IPS-15b (cell line): ENCODE data around the gene RBM33.
"Not testable (repeated sequence)": the region's sequence is repeated elsewhere in the genome, so short reads cannot be mapped to it uniquely, and the experiment has no call there.

ENCODE experiments used
- H3K27me3 ChIP-seq: one replicate; pipeline ENCODE4 v1.6.1; 2013; ENCODE audit warnings: low read length; ENCODE audit not compliant: control insufficient read depth, insufficient read depth
- H3K36me3 ChIP-seq: one replicate; pipeline ENCODE4 v1.6.1; 2013; ENCODE audit warnings: low read length; ENCODE audit not compliant: control insufficient read depth, insufficient read depth
- H3K4me1 ChIP-seq: one replicate; pipeline ENCODE4 v1.6.1; 2013; ENCODE audit warnings: mild to moderate bottlenecking, low read length; ENCODE audit not compliant: control insufficient read depth, insufficient read depth
- H3K4me3 ChIP-seq: one replicate; pipeline ENCODE4 v1.5.1; 2013; ENCODE audit warnings: low read depth, low read length
- H3K9ac ChIP-seq: one replicate; pipeline ENCODE4 v1.6.1; 2013; ENCODE audit warnings: low read depth, mild to moderate bottlenecking, low read length
- H3K9me3 ChIP-seq: one replicate; pipeline ENCODE4 v1.6.1; 2013; ENCODE audit warnings: mild to moderate bottlenecking, low read length; ENCODE audit not compliant: control insufficient read depth, insufficient read depth

The RBM33 gene

DNA sequence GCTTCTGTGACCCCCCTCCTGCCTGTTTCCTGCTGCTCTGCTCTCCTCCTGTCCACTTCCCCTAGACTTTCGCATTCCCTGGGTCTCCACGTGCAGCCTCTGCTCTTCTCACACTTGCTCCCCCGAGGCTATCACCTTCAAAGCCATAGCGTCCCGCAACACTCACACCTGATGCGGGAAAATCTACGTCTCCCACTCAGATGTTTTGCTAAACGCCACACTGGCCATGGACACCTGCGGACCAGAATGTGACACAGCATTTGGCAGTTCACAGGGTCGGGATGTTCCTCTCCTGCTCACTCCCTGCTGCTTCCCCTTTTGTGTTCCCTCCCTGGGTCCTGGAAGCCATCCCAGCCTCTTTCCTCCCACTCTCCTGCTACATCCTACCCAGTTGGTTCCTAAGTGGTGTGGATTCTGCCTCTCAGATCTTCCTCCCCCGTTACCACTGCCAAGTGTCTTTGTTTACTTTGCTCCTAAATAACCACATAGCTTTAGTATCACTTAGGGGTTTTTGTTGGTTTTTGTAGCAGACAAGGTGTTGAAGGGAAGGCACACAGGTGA is 33.7 kb upstream of the RBM33 start:
- H3K9ac ChIP-seq: no peak overlapping the region

DNA sequence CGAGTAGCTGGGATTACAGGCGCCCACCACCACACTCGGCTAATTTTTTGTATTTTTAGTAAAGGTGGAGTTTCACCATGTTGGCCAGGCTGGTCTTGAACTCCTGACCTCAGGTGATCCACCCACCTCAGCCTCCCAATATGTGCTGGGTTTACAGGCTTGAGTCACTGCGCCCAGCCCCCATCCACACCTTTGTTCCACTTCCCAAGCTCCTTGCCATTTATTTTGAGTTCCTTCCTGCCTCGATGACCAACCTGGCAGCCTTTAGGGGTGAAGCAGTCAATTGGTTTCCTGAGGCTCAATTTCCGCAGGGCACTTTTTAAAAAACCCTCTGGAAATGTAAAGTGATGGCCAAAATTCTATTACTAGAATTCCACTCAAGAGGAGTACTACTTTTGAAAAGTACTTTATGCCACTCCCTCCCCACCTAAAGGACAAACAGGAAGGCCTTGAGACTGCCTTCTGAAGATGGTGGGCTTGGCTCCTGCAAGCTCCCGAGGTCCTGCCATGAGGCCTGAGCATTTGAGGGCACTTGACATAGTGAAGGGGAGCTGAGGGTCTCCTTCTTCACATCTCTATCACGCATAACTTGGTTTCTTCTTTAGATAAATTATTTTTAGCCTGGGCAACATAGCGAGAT is 32.5 kb upstream of the RBM33 start:
- no peaks in the 10 kb centered on the region for H3K36me3 ChIP-seq
- H3K9me3 ChIP-seq: no peaks in the 10 kb centered on the region
- H3K4me1 ChIP-seq: no peaks in the 10 kb centered on the region
- no peak overlapping the region for H3K4me3 ChIP-seq
- H3K9ac ChIP-seq: no peak overlapping the region
- no peaks in the 10 kb centered on the region for H3K27me3 ChIP-seq

More for the DNA sequence above, 33.7 kb upstream of the RBM33 start:
- Histone ChIP-seq H3K27me3 (no peaks in the 10 kb centered on the region), H3K4me3 (no peak overlapping the region), H3K4me1 (no peaks in the 10 kb centered on the region), H3K36me3 (no peaks in the 10 kb centered on the region), H3K9me3 (no peaks in the 10 kb centered on the region)

DNA sequence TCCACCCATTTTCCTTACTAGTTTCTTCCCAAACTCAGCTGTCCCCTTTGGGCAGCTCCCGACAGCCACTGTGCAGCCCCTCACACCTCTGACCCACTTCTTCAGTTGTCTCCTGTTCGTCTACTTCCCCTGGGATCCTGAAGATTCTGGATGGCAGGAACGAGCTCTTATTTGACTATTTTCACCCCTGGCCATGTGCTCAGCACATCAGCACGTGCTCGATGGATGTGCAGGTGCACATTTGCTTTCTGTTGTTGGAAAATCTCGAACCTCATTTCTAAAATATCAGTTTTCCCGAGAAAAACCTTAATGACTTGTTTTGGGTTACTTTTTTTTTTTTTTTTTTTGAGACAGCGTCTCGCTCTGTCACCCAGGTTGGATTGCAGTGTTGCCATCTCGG is 31.8 kb upstream of the RBM33 start:
- no peaks in the 10 kb centered on the region for H3K27me3 ChIP-seq
- H3K9me3 ChIP-seq: no peaks in the 10 kb centered on the region
- H3K36me3 ChIP-seq: no peaks in the 10 kb centered on the region
- no peaks in the 10 kb centered on the region for H3K4me1 ChIP-seq
- no peak overlapping the region for H3K4me3 ChIP-seq
- H3K9ac ChIP-seq: no peak overlapping the region

GRCh38 chr7:155615085-155615484 is 29.4 kb upstream of the RBM33 start:
- not testable (repeated sequence) for H3K36me3 ChIP-seq, H3K4me1 ChIP-seq, H3K9ac ChIP-seq, H3K27me3 ChIP-seq, H3K4me3 ChIP-seq, H3K9me3 ChIP-seq

DNA sequence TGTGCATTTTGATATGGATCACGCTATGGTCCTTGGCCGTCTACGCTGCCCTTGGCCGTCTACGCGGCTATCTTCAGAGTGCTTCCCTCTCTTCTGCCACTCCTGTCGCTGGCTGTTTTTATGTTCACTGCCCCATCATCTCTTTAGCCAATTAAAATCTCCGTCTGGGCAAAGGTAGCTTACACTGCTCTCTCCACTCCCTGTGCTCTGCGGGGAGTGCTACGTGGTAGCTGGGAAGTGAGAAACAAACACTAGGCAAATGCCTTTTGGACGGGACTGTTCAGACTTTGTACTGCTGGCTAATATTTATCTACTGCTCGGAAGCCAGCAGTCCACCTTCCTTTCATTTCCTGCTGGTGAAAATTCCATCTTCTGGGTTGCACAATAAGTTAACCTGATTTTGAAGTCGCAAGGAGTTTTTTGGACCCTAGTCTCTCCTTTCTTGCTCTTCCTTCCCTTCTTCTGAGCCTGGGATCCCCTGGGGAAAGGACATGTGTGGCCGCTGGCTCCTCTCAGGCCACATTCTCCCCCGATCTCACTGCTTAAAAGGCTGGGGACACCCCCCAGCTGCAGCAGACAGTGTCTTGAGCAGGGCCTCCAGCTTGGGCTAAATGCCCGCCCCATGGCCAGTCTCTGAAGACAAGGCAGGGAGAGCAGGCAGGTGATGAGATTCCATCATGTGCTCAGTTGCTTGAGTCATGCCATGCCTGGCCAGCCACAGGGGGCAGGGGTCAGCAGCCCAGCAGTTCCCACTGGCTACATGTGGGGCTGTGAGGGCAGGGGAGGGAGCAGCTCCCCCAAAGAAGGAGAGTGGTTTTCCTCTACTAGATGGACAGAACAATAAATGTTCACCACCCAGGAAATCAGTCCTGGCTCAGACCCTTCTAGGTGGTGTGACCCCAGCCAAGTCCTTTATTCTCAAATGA is 25.5 kb upstream of the RBM33 start:
- Histone ChIP-seq H3K4me3 (no peak overlapping the region), H3K9me3 (no peaks in the 10 kb centered on the region), H3K36me3 (no peaks in the 10 kb centered on the region), H3K9ac (no peak overlapping the region), H3K27me3 (no peaks in the 10 kb centered on the region), H3K4me1 (no peaks in the 10 kb centered on the region)

- Histone ChIP-seq H3K27me3 (no peaks in the 10 kb centered on the region), H3K4me1 (no peaks in the 10 kb centered on the region), H3K9me3 (no peaks in the 10 kb centered on the region), H3K4me3 (no peak overlapping the region), H3K36me3 (no peaks in the 10 kb centered on the region), H3K9ac (no peak overlapping the region)
Measured at GRCh38 chr7:155619634-155620271, 24.7 kb upstream of the RBM33 start.

- Histone ChIP-seq H3K27me3 (no peaks in the 10 kb centered on the region), H3K4me1 (no peaks in the 10 kb centered on the region), H3K9me3 (no peaks in the 10 kb centered on the region), H3K9ac (no peak overlapping the region), H3K36me3 (no peaks in the 10 kb centered on the region), H3K4me3 (no peak overlapping the region)
Measured at GRCh38 chr7:155620497-155620896, 24.0 kb upstream of the RBM33 start.

DNA sequence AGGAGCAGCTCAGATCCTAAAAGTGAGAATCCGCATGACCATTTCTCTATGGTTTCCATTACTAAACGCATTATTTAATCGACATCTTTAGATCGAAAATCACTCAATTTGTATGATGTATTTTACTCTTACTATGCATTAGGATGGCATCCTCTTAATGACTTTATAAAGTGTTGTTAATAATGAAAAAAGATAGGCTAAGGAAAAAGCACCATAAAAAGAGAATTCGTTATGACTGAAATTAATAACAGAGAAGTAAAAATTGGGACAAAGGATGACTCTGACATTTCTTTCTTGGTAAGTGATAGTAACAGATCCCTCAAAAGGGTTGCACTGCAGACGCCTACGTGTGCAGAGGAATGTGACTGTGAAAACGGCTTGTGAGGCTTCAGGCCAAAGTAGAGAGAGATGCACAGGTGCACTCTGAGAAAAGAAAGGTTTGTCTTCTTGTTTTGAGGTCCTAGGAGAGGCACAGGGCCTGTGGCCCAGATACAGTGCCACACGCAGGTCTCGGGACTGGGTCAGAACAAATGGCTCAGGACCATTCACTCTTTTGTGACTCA is 23.0 kb upstream of the RBM33 start:
- Histone ChIP-seq H3K36me3 (no peaks in the 10 kb centered on the region), H3K9me3 (no peaks in the 10 kb centered on the region), H3K27me3 (no peaks in the 10 kb centered on the region), H3K4me3 (no peak overlapping the region), H3K9ac (no peak overlapping the region), H3K4me1 (no peaks in the 10 kb centered on the region)

GRCh38 chr7:155624412-155624811 is 20.0 kb upstream of the RBM33 start:
- H3K27me3 ChIP-seq: no peaks in the 10 kb centered on the region
- H3K9me3 ChIP-seq: no peaks in the 10 kb centered on the region
- H3K9ac ChIP-seq: no peak overlapping the region
- no peaks in the 10 kb centered on the region for H3K4me1 ChIP-seq
- no peaks in the 10 kb centered on the region for H3K36me3 ChIP-seq
- H3K4me3 ChIP-seq: no peak overlapping the region

DNA sequence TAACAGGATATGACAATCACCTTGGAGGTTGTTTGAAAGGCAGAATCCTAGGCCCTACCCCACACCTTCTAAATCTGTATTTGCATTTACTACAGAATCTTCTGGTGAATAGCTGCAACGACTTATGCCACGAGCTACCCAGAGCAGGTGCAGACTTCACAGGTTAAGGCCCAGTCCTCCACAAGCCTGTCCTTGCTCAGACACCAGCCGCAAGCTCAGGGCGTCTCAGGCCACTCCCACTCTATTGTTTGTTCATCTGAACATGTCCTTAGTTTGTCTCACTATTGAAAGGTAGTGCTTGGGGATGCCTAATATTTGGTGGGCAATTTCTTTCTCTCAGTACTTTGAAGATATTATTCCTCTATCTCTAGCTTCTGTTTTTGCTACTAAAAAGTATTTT is 18.9 kb upstream of the RBM33 start:
- Histone ChIP-seq H3K9me3 (no peaks in the 10 kb centered on the region), H3K9ac (no peak overlapping the region), H3K27me3 (no peaks in the 10 kb centered on the region), H3K4me3 (no peak overlapping the region), H3K36me3 (no peaks in the 10 kb centered on the region), H3K4me1 (no peaks in the 10 kb centered on the region)

DNA sequence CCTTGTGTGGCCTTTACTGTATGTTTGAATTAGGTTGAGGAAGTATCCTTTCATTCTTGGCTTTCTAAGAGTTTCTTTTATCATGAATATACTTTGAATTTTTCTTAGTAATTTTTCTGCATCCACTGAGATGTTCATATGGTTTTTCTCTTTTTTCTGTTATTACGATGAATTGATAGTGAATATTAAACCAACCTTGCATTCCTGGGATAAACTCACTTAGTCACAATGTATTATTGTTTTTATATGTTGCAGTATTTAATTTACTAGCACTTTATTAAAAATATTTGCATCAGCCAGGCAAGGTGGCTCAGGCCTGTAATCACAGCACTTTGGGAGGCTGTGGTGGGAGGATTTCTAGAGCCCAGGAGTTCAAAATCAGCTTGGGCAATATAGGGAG is 15.3 kb upstream of the RBM33 start:
- Histone ChIP-seq H3K9me3 (no peaks in the 10 kb centered on the region), H3K4me1 (no peaks in the 10 kb centered on the region)

More for the DNA sequence above, 15.3 kb upstream of the RBM33 start:
- Histone ChIP-seq H3K27me3 (no peaks in the 10 kb centered on the region), H3K9ac (no peak overlapping the region), H3K36me3 (no peaks in the 10 kb centered on the region), H3K4me3 (no peak overlapping the region)
